DND-41 (cell line): ENCODE results near the gene HMGA1.

Experiments
- EZH2 ChIP-seq: IDR thresholded peaks from 3 replicates; pipeline ENCODE4 v1.6.1; 2012; ENCODE audit warnings: borderline replicate concordance, low read depth, mild to moderate bottlenecking, moderate library complexity, low read length, inconsistent platforms; ENCODE audit not compliant: severe bottlenecking
- TF ChIP-seq, protein P1 (sequence below): IDR thresholded peaks from 2 replicates; pipeline ENCODE4 v1.5.1; 2012; ENCODE audit warnings: borderline replicate concordance, low read length, moderate library complexity, mild to moderate bottlenecking; ENCODE audit not compliant: poor library complexity, severe bottlenecking; ENCODE audit errors: extremely low read depth

DNA sequence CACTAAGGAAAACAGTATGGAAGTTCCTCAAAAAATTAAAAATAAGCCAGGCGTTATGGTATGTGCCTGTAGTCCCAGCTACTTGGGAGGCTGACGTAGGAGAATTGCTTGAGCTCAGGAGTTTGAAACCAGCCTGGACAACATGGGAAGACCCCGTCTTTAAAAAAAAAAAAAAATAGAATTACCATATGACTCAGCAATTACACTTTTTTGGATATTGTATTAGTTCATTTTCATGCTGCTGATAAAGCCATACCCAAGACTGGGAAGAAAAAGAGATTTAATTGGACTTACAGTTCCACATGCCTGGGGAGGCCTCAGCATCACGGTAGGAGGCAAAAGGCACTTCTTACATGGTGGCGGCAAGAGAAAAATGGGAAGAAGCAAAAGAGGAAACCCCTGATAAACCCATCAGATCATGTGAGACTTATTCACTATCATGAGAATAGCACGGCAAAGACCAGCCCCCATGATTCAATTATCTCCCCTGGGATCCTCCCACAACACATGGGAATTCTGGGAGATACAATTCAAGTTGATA is 22.9 kb downstream of the HMGA1 start:
- TF ChIP-seq, protein P1, sequence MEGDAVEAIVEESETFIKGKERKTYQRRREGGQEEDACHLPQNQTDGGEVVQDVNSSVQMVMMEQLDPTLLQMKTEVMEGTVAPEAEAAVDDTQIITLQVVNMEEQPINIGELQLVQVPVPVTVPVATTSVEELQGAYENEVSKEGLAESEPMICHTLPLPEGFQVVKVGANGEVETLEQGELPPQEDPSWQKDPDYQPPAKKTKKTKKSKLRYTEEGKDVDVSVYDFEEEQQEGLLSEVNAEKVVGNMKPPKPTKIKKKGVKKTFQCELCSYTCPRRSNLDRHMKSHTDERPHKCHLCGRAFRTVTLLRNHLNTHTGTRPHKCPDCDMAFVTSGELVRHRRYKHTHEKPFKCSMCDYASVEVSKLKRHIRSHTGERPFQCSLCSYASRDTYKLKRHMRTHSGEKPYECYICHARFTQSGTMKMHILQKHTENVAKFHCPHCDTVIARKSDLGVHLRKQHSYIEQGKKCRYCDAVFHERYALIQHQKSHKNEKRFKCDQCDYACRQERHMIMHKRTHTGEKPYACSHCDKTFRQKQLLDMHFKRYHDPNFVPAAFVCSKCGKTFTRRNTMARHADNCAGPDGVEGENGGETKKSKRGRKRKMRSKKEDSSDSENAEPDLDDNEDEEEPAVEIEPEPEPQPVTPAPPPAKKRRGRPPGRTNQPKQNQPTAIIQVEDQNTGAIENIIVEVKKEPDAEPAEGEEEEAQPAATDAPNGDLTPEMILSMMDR, result no peak
- TF ChIP-seq EZH2, result no peak
